Prostate gland (tissue), 2 donors: ENCODE measurements around the gene ATL3.

Experiments used
- CTCF ChIP-seq, 4 experiments: fragments of 200-600 bp in 2 of 4; fragments of 450-650 bp in 2 of 4; sonication (generic) in 2 of 4; IDR thresholded peaks; 1 replicate in 3 of 4; 2 replicates in 1 of 4; pipeline ENCODE4 v1.5.1; 2016 to 2019; ENCODE audit warnings: antibody characterized with exemption in 4 of 4, mild to moderate bottlenecking in 2 of 4, moderate library complexity in 2 of 4
- POLR2A ChIP-seq: fragments of 450-650 bp; IDR thresholded peaks from one replicate; pipeline ENCODE4 v1.6.1; 2016; ENCODE audit warnings: antibody characterized with exemption, mild to moderate bottlenecking

- TF ChIP-seq CTCF (IDR thresholded peaks at IDR 0.05) (no peak), POLR2A (no peak)
Measured at GRCh38 chr11:63713766-63714165, 42.6 kb upstream of the ATL3 start.
